HL-60/S4 (cell line): ENCODE results near the gene ZNF780B.

Experiments
- in situ Hi-C: fragments of 300-500 bp; cut with MboI; formaldehyde crosslinking; loops from 2 replicates; pipeline ENCODE4 v1.14.3; 2022; ENCODE audit warnings: low sequenced_read_pairs

The ZNF780B gene

DNA sequence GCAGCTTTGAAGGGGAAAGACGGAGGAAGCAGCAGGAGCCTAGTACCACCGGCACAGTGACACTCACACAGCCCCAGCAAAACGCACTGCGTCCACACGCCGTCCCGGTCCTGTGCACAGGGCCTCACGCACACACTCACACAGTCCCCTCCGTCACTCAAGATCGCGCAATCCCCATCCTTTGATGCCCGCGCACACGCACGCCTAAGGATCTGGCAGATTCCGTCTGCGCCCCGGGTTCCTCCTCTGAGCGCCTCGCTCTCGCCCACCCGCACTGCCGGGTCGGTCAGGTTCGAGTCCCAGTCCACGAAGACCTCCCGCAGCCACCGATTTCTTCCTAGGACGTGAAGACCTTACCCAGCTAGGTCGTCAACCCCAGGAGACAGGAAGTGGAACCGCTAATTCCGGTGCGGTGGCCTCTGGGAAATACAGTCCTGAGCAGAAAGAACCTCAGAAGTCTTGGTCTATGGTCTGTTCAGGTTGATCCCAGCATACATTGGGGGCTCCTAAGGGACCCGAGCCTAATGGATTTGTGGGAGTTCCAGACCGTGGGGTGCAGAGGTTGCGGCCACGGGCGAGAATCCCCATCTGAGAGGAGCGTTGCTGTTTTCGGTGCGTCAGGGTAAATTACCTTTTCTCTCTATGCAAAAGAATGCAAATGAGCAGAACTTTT lies at the start of gene ZNF780B:
TSS of gene ZNF780B (minus strand) at position 400 of the 673 bp plus-strand sequence. CDS start 5,899 bp downstream, outside the sequence.
- in situ Hi-C loops, result no loop called here

DNA sequence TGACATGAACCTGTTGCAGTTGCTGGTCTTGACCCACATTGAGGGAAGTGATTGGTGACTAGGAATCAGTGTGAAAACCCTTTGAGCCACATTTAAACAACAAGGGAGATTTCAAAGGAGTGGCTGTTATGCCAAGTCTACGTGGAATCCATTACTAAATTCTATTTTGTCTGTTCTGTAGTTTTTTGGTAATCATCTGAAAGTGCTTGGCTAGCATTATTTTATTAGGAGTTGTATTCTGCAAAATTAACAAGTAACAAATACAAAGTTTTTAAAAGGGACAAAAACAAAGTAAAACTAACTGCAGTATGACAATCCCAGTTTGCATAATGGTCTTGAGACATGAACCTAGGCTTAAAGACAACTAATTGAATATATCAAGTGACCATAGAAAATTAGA lies 48.7 kb upstream of the ZNF780B start:
- in situ Hi-C loops, result no loop called here

- in situ Hi-C loops, result no loop called here
These were observed 47.6 kb upstream of the ZNF780B start for GRCh38 chr19:40103600-40103999.

DNA sequence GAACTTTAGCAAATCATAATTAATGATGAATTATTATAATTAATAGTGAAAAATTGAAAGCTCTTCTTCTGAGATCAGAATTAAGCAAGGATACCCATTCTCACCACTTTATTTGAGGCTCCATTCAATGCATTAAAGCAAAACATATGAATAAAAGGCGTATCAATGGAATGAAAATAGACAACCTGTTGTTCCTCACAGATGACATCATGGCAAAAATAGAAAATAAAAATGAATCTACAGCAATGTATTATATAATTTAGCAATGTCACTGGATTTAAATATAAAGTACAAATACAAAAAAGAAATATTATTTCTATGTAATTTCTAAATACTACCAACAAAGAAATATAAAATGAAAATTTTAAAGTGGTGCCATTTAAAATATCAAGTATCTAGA lies 45.8 kb upstream of the ZNF780B start:
- in situ Hi-C loops, result no loop called here

DNA sequence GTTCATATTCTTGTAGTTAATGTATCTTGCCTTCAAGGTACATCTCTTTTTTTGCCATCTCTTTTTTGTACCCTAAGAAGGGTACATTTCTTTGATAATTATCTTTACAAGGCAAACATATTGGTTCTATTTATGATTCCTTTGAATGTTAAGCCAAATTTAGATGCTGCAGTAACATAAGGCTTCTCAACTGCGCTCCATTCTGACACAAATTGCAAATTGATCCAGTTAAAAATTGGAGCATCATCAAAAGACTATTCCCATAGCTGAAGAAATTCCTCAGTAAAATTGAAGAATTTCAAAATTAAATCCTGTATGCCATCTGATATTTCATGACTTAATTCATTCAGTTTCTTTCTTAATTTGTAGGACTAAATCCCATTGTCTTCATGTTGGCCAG lies 37.4 kb upstream of the ZNF780B start:
- in situ Hi-C loops, result no loop called here

GRCh38 chr19:40091205-40092129 lies 35.4 kb upstream of the ZNF780B start:
- in situ Hi-C loops, result no loop called here

- in situ Hi-C loops, result no loop called here
These were observed 34.5 kb upstream of the ZNF780B start, which contains the start of gene ZNF780A for GRCh38 chr19:40090241-40091204. Gene ZNF780A, minus strand, starts transcription at chr19:40090943. Its CDS starts 6,190 bp downstream, at chr19:40084753.

DNA sequence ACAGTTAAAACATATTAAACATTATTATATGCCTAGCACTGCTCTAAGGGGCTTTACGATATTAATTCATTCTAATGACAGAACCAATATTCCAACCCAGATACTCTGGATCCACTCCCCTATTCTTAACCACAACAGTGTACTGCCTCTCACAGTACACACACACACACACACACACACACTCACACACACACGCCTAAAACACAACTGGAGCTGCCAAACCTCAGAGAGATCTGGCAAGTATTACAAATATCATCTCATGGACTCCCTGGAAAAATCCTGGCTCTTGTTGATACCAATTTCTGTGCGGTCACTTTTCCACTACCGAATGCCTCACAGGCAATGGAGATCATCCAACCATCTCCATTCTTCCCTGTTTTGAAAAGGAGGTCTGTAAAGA lies 33.4 kb upstream of the ZNF780B start:
- in situ Hi-C loops, result no loop called here

GRCh38 chr19:40088299-40089047 lies 32.4 kb upstream of the ZNF780B start:
- in situ Hi-C loops, result no loop called here

GRCh38 chr19:40084948-40085347 lies 28.9 kb upstream of the ZNF780B start:
- in situ Hi-C loops, result no loop called here

DNA sequence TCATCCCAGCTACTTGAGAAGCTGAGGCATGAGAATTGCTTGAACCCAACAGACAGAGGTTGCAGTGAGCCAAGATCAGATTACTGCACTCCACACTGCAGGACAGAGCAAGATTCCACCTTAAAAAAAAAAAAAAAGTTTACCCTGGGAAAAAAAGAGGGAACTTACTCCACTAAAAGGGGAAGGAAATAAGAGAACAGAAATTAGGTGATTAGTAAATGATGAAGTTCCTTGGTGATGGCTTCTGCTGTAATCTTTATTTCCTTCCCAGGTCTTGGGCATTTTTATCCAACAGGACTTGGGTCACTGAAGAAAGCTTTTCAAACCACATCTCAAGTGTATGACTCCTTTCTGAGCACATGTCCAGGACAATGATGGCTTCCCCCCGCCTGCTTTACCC lies 25.4 kb upstream of the ZNF780B start:
- in situ Hi-C loops, result no loop called here

GRCh38 chr19:40080289-40080688 lies 24.3 kb upstream of the ZNF780B start:
- in situ Hi-C loops, result no loop called here

DNA sequence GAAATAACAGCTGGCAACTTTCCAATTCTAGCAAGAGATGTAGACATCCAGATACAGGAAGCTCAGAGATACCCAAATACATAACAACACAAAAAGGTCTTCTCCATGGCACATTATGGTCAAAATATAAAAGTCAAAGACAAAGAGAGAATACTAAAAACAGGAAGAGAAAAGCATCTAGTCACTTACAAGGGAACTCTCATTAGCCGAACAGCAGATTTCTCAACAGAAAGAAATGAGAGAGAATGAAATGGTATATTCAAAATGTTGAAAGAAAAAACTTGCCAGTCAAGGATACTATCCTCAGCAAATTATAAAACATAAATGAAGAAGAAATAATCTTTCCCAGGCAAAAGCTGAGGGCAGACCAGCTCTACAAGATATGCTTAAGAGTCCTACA lies 22.3 kb upstream of the ZNF780B start:
- in situ Hi-C loops, result no loop called here

DNA sequence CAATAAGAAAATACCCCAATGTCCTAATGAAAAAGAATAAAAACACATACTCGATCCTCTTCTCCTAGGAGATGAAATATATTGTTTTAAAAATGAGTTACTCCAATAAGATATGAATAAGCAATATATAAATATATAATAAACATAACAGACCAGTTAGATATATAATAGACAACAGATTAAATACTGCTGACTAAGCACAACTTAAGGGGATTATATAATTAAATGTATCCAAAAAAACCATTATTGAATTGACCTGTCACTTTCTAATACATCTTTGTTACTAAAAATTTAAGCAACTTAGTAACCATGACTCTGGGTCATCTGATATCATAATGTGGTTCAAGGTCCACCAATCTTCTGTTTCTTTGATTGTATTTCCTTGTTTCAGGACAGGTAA lies 14.0 kb upstream of the ZNF780B start:
- in situ Hi-C loops, result no loop called here

DNA sequence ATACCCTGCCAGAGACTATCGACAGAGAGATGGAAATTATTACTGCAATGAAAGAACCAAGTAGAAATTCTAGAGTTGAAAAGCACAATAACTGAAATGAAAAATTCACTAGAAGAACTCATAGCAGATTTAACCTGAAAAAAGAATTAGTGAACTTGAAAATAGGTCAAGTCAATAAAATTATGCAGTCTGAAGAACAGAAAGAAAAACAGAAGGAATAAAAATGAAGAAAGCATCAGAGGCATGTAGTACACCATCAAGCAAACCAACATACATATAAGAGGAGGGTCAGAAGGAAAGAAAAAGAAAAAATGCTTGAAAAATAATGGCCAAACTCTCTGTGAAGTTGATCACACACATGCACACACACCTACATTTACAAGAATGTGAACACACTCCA lies 3.6 kb upstream of the ZNF780B start:
- in situ Hi-C loops, result no loop called here

- in situ Hi-C loops, result no loop called here
These were observed 1.1 kb upstream of the ZNF780B start for GRCh38 chr19:40057166-40057565.

DNA sequence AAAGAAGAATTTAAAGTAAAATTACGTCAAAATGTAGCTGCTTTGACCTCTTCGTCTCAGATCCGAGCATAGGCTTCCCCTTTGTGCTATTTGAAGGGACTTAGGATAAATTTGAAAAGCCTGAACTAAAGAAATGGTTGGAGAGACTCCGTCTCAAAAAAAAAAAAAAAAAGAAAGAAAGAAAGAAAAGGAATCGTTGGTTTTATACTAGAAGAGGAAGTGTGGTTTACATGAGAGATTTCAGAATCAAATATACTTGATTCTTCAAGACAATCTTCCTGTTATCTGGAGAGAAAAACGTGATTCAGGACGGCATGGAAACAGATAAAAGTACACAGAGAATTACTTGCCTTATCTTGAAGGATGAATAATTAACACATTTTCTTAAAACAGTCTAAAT lies 474 bp upstream of the ZNF780B start:
- in situ Hi-C loops, result no loop called here

GRCh38 chr19:40055049-40055448 lies 982 bp downstream of the ZNF780B start:
- in situ Hi-C loops, result no loop called here

DNA sequence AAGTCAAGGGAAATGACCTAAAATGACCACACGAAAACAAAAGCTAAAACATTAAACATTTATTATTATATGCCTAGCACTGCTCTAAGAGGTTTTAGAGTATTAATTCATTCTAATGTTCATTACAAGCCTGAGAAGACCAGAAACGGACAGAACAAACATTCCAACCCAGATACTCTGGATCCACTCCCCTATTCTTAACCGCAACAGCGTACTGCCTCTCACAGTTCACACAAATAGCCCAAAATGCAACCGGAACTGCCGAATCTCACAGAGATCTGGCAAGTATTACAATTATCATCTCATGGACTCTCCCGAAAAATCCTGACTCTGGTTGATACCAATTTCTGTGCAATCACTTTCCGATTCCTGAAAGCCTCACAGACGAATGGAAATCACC lies 1.4 kb downstream of the ZNF780B start:
- in situ Hi-C loops, result no loop called here

DNA sequence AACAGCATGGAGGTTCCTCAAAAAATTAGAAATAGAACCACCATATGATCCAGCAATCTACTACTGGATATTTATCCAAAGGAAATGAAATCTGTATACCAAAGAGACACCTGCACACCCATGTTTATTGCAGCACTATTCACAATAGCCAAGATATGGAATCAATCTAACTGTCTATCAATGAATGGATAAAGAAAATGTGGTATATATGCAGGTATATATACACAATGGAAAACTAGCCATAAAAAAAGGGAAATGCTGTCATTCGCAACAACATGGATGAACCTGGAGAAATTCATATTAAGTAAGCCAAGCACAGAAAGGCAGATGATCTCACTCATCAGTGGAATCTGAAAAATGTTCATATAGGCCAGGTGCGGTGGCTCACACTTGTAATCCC lies 2.5 kb downstream of the ZNF780B start:
- in situ Hi-C loops, result no loop called here
